HepG2 (cell line): Measurements from ENCODE around the gene TMEM198. TPM values are rescaled to one million over a fixed set of nuclear protein-coding genes. Genes with fewer than 3 reads are reported as not detected.
A peak's percentile ranks its signal among the peaks of the same experiment; 100 is the strongest.

ENCODE experiments used
- ELF1 ChIP-seq: sonication (generic); formaldehyde crosslinking; IDR thresholded peaks from 2 replicates; pipeline ENCODE4 v1.4.0; 2020; ENCODE audit warnings: missing genetic modification reagents
- GLI4 ChIP-seq: sonication (generic); formaldehyde crosslinking; IDR thresholded peaks from 2 replicates; pipeline ENCODE4 v1.5.1; 2020; ENCODE audit warnings: missing genetic modification reagents, mild to moderate bottlenecking, moderate library complexity, borderline replicate concordance
- GTF2F1 ChIP-seq: fragments of 150-350 bp; IDR thresholded peaks from 2 replicates; pipeline ENCODE4 v1.6.1; 2014; ENCODE audit warnings: low read length
- HDAC1 ChIP-seq: sonication (generic); formaldehyde crosslinking; IDR thresholded peaks from 2 replicates; pipeline ENCODE4 v1.5.1; 2020; ENCODE audit warnings: mild to moderate bottlenecking, missing genetic modification reagents
- HHEX ChIP-seq: IDR thresholded peaks from 2 replicates; pipeline ENCODE4 v1.6.1; 2016; ENCODE audit warnings: control low read depth
- HNRNPH1 ChIP-seq: fragments of 200-400 bp; formaldehyde crosslinking; optimal IDR thresholded peaks from 2 replicates; pipeline ENCODE3; 2017; ENCODE audit warnings: mild to moderate bottlenecking, low read depth, low read length
- HOXA5 ChIP-seq: sonication (generic); formaldehyde crosslinking; IDR thresholded peaks from 2 replicates; pipeline ENCODE4 v1.4.0; 2020; ENCODE audit warnings: missing genetic modification reagents
- JUND ChIP-seq: sonication (generic); formaldehyde crosslinking; IDR thresholded peaks from 2 replicates; pipeline ENCODE4 v1.8.0; 2022; ENCODE audit warnings: mild to moderate bottlenecking, missing genetic modification reagents
- MIER2 ChIP-seq: IDR thresholded peaks from 2 replicates; pipeline ENCODE4 v1.6.1; 2016; ENCODE audit warnings: missing biosample characterization, missing genetic modification reagents
- SRY ChIP-seq: sonication (generic); formaldehyde crosslinking; IDR thresholded peaks from 2 replicates; pipeline ENCODE4 v1.8.0; 2022; ENCODE audit warnings: mild to moderate bottlenecking, missing genetic modification reagents
- U2AF1 ChIP-seq: fragments of 200-400 bp; formaldehyde crosslinking; optimal IDR thresholded peaks from 2 replicates; pipeline ENCODE3; 2017; ENCODE audit warnings: mild to moderate bottlenecking, low read depth, low read length
- WIZ ChIP-seq: sonication (generic); formaldehyde crosslinking; IDR thresholded peaks from 2 replicates; pipeline ENCODE4 v1.5.1; 2020; ENCODE audit warnings: mild to moderate bottlenecking, missing genetic modification reagents
- polyA plus RNA-seq, 8 experiments: library from polyadenylated mRNA; depleted of rRNA in 3 of 8; stranded (reverse) in 7 of 8; unstranded in 1 of 8; fragments of >200 nt; fragmentation: Illumina TruSeq in 4 of 8; extraction: Trizol in 4 of 8; gene quantifications; 2 replicates each; pipeline versions ENCODE4 v1.2.1 to v1.2.3, GENCODE V29; 2011 to 2016; ENCODE audit warnings: low read depth in 4 of 8, missing spikeins in 1 of 8, mixed read lengths in 1 of 8; ENCODE audit not compliant: insufficient read depth in 1 of 8
- total RNA-seq, 5 experiments: library from RNA; depleted of rRNA; stranded (reverse); fragments of >200 nt; fragmentation: Illumina TruSeq; extraction: Trizol; gene quantifications; 2 replicates each; pipeline ENCODE4 v1.2.3, GENCODE V29; 2016; ENCODE audit warnings: low read depth in 1 of 5
- TF ChIP-seq, protein P1 (sequence below): sonication (generic); formaldehyde crosslinking; IDR thresholded peaks from 2 replicates; pipeline ENCODE4 v1.9.0; 2022; ENCODE audit warnings: low read depth, missing genetic modification reagents
- TF ChIP-seq, protein P2 (sequence below): sonication (generic); formaldehyde crosslinking; IDR thresholded peaks from 2 replicates; pipeline ENCODE4 v1.5.1; 2020; ENCODE audit warnings: missing genetic modification reagents, mild to moderate bottlenecking, borderline replicate concordance
- TF ChIP-seq, protein P3 (sequence below): sonication (generic); formaldehyde crosslinking; IDR thresholded peaks from 2 replicates; pipeline ENCODE4 v1.4.0; 2020; ENCODE audit warnings: mild to moderate bottlenecking, missing genetic modification reagents
- TF ChIP-seq, protein P4 (sequence below): sonication (generic); formaldehyde crosslinking; conservative IDR thresholded peaks from 2 replicates; pipeline ENCODE4 v1.5.0; 2020; ENCODE audit warnings: missing genetic modification reagents
- TF ChIP-seq, protein P5 (sequence below): sonication (generic); formaldehyde crosslinking; IDR thresholded peaks from 2 replicates; pipeline ENCODE4 v1.8.0; 2022; ENCODE audit warnings: missing genetic modification reagents, mild to moderate bottlenecking, borderline replicate concordance

The TMEM198 gene
- total and polyA plus RNA-seq, 2 of the 13 experiments (the other 11 are each of a cell fraction or from before 2014, with no cell fraction given): 17.3 to 23.5 TPM

- TF ChIP-seq U2AF1 (no peak), SRY (CRISPR knock-in tag) (peak; percentile 48; the same call in 1 of the 2 replicates), WIZ (CRISPR knock-in tag) (no peak; the same call in 1 of the 2 replicates), HHEX (CRISPR knock-in tag) (no peak), HOXA5 (CRISPR knock-in tag) (peak; percentile 54; the same call in 1 of the 2 replicates), MIER2 (CRISPR knock-in tag) (peak; percentile 11; the same call in 1 of the 2 replicates), ELF1 (peak; percentile 36; the same call in 1 of the 2 replicates), GTF2F1 (no peak), JUND (CRISPR knock-in tag) (no peak), GLI4 (CRISPR knock-in tag) (0 out of 2 replicates have a peak, but pooled peaks have one; percentile 19), HDAC1 (CRISPR knock-in tag) (peak; percentile 79), HNRNPH1 (no peak)
- TF ChIP-seq, protein P1, sequence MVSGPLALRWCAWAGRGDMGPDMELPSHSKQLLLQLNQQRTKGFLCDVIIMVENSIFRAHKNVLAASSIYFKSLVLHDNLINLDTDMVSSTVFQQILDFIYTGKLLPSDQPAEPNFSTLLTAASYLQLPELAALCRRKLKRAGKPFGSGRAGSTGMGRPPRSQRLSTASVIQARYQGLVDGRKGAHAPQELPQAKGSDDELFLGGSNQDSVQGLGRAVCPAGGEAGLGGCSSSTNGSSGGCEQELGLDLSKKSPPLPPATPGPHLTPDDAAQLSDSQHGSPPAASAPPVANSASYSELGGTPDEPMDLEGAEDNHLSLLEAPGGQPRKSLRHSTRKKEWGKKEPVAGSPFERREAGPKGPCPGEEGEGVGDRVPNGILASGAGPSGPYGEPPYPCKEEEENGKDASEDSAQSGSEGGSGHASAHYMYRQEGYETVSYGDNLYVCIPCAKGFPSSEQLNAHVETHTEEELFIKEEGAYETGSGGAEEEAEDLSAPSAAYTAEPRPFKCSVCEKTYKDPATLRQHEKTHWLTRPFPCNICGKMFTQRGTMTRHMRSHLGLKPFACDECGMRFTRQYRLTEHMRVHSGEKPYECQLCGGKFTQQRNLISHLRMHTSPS: peak; percentile 55
- TF ChIP-seq, protein P2, sequence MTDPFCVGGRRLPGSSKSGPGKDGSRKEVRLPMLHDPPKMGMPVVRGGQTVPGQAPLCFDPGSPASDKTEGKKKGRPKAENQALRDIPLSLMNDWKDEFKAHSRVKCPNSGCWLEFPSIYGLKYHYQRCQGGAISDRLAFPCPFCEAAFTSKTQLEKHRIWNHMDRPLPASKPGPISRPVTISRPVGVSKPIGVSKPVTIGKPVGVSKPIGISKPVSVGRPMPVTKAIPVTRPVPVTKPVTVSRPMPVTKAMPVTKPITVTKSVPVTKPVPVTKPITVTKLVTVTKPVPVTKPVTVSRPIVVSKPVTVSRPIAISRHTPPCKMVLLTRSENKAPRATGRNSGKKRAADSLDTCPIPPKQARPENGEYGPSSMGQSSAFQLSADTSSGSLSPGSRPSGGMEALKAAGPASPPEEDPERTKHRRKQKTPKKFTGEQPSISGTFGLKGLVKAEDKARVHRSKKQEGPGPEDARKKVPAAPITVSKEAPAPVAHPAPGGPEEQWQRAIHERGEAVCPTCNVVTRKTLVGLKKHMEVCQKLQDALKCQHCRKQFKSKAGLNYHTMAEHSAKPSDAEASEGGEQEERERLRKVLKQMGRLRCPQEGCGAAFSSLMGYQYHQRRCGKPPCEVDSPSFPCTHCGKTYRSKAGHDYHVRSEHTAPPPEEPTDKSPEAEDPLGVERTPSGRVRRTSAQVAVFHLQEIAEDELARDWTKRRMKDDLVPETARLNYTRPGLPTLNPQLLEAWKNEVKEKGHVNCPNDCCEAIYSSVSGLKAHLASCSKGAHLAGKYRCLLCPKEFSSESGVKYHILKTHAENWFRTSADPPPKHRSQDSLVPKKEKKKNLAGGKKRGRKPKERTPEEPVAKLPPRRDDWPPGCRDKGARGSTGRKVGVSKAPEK (CRISPR knock-in tag): no peak
- TF ChIP-seq, protein P3, sequence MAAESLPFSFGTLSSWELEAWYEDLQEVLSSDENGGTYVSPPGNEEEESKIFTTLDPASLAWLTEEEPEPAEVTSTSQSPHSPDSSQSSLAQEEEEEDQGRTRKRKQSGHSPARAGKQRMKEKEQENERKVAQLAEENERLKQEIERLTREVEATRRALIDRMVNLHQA (CRISPR knock-in tag): no peak
- TF ChIP-seq, protein P4, sequence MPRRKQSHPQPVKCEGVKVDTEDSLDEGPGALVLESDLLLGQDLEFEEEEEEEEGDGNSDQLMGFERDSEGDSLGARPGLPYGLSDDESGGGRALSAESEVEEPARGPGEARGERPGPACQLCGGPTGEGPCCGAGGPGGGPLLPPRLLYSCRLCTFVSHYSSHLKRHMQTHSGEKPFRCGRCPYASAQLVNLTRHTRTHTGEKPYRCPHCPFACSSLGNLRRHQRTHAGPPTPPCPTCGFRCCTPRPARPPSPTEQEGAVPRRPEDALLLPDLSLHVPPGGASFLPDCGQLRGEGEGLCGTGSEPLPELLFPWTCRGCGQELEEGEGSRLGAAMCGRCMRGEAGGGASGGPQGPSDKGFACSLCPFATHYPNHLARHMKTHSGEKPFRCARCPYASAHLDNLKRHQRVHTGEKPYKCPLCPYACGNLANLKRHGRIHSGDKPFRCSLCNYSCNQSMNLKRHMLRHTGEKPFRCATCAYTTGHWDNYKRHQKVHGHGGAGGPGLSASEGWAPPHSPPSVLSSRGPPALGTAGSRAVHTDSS (CRISPR knock-in tag): 0 out of 2 replicates have a peak, but pooled peaks have one; percentile 75
- TF ChIP-seq, protein P5, sequence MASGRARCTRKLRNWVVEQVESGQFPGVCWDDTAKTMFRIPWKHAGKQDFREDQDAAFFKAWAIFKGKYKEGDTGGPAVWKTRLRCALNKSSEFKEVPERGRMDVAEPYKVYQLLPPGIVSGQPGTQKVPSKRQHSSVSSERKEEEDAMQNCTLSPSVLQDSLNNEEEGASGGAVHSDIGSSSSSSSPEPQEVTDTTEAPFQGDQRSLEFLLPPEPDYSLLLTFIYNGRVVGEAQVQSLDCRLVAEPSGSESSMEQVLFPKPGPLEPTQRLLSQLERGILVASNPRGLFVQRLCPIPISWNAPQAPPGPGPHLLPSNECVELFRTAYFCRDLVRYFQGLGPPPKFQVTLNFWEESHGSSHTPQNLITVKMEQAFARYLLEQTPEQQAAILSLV (CRISPR knock-in tag): peak; percentile 92; the same call in 1 of the 2 replicates
These were observed 8.7 kb downstream of the TMEM198 start (continued) for GRCh38 chr2:219552382-219553167.
